A549 (cell line): ENCODE measurements around the gene GPR158. TPM values are rescaled to one million over a fixed set of nuclear protein-coding genes. Genes with fewer than 3 reads are reported as not detected.

Experiments
- ATAC-seq, 2 experiments: fragments of 200-7000 bp in 1 of 2; fragments of >200 bp in 1 of 2; cut with Nextera tagmentation in 1 of 2; cut with Tn5 transposase in 1 of 2; 3 replicates each; pipeline versions ENCODE4 v1.8.0 to v1.9.1; 2018 to 2020; ENCODE audit warnings: mild to moderate bottlenecking in 1 of 2, moderate library complexity in 1 of 2
- CTCF ChIA-PET: fragments of 300-600 bp; sonication (Branson Sonifier 250); formaldehyde crosslinking; extraction: SDS; loops from one replicate; lab custom pipeline; 2021; ENCODE audit warnings: antibody characterized with exemption, inconsistent platforms; lab: Yijun Ruan, JAX
- POLR2A ChIA-PET: fragments of 350-600 bp; formaldehyde crosslinking; extraction: SDS; loops from one replicate; lab custom pipeline; 2021; ENCODE audit warnings: antibody characterized with exemption, inconsistent platforms; lab: Yijun Ruan, JAX
- DNase-seq, 2 experiments: peaks; one replicate each; pipeline versions ENCODE4 v3.0.0 to v3.0.0-alpha.2; 2011 to 2016; ENCODE audit warnings: low read depth in 1 of 2, low spot score in 1 of 2
- FAIRE-seq: peaks from 2 replicates; lab custom pipeline; 2011; peaks lifted over from hg19 to GRCh38; lab: Jason Lieb, UNC
- H3K27ac ChIP-seq, 2 experiments: fragments of >200 bp; sonication (Bioruptor Twin); formaldehyde crosslinking; 3 replicates each; pipeline ENCODE4 v1.5.1; 2016 to 2017
- H3K4me1 ChIP-seq: fragments of >200 bp; sonication (Bioruptor Twin); formaldehyde crosslinking; 3 replicates; pipeline ENCODE4 v1.6.1; 2016
- H3K4me2 ChIP-seq: fragments of >200 bp; sonication (Bioruptor Twin); formaldehyde crosslinking; 3 replicates; pipeline ENCODE4 v1.6.1; 2016
- H3K4me3 ChIP-seq: fragments of >200 bp; sonication (Bioruptor Twin); formaldehyde crosslinking; 3 replicates; pipeline ENCODE4 v1.5.1; 2016
- H3K9me3 ChIP-seq: fragments of >200 bp; sonication (Bioruptor Twin); formaldehyde crosslinking; 3 replicates; pipeline ENCODE4 v1.6.1; 2016
- BCL3 ChIP-seq: fragments of >200 bp; sonication (Bioruptor Twin); formaldehyde crosslinking; IDR thresholded peaks from 3 replicates; pipeline ENCODE4 v1.6.1; 2016
- CBX8 ChIP-seq: fragments of 200-600 bp; sonication (generic); IDR thresholded peaks from 2 replicates; pipeline ENCODE4 v1.6.1; 2016
- CHD2 ChIP-seq: fragments of 150-350 bp; IDR thresholded peaks from 2 replicates; pipeline ENCODE4 v1.6.1; 2014; ENCODE audit warnings: low read length; ENCODE audit not compliant: partially characterized antibody
- CHD4 ChIP-seq: fragments of 200-600 bp; sonication (generic); IDR thresholded peaks from 2 replicates; pipeline ENCODE4 v1.6.1; 2016; ENCODE audit warnings: antibody characterized with exemption, mild to moderate bottlenecking, borderline replicate concordance
- CTCF ChIP-seq: fragments of >200 bp; sonication (Bioruptor Twin); formaldehyde crosslinking; IDR thresholded peaks from 3 replicates; pipeline ENCODE4 v1.5.1; 2016
- EHMT2 ChIP-seq: fragments of 200-600 bp; sonication (generic); IDR thresholded peaks from 2 replicates; pipeline ENCODE4 v1.6.1; 2016; ENCODE audit warnings: antibody characterized with exemption, low read depth, mild to moderate bottlenecking, moderate library complexity
- ESRRA ChIP-seq: fragments of 150-350 bp; IDR thresholded peaks from 2 replicates; pipeline ENCODE4 v1.6.1; 2014; ENCODE audit warnings: mild to moderate bottlenecking, low read length, borderline replicate concordance
- HDAC2 ChIP-seq: fragments of 200-600 bp; sonication (generic); IDR thresholded peaks from 2 replicates; pipeline ENCODE4 v1.6.1; 2016
- HEYL ChIP-seq: fragments of 250-450 bp; sonication (Bioruptor Pico); IDR thresholded peaks from 2 replicates; pipeline ENCODE4 v1.8.0; 2021; ENCODE audit warnings: mild to moderate bottlenecking, moderate library complexity
- HOXA7 ChIP-seq: fragments of 250-450 bp; sonication (Bioruptor Pico); IDR thresholded peaks from 2 replicates; pipeline ENCODE4 v1.5.0; 2020; ENCODE audit warnings: mild to moderate bottlenecking, moderate library complexity
- HOXB13 ChIP-seq: fragments of 250-450 bp; sonication (Bioruptor Pico); IDR thresholded peaks from 2 replicates; pipeline ENCODE4 v1.5.0; 2020; ENCODE audit warnings: low read depth, mild to moderate bottlenecking, moderate library complexity
- HOXB5 ChIP-seq: fragments of 250-450 bp; sonication (Bioruptor Pico); IDR thresholded peaks from 2 replicates; pipeline ENCODE4 v1.5.0; 2020; ENCODE audit warnings: mild to moderate bottlenecking, moderate library complexity
- JUN ChIP-seq, 2 experiments: fragments of >200 bp; sonication (Bioruptor Twin); formaldehyde crosslinking; IDR thresholded peaks; 2 replicates in 1 of 2; 3 replicates in 1 of 2; pipeline ENCODE4 v1.6.1; 2016 to 2017
- NPAS2 ChIP-seq: fragments of 250-450 bp; sonication (Bioruptor Pico); IDR thresholded peaks from 2 replicates; pipeline ENCODE4 v1.8.0; 2022; ENCODE audit warnings: mild to moderate bottlenecking, moderate library complexity, borderline replicate concordance
- NR3C1 ChIP-seq: fragments of >200 bp; sonication (Bioruptor Twin); formaldehyde crosslinking; IDR thresholded peaks from 3 replicates; pipeline ENCODE4 v1.6.1; 2017
- POLR2A ChIP-seq: IDR thresholded peaks from 2 replicates; pipeline ENCODE4 v1.6.1; 2012; ENCODE audit warnings: mild to moderate bottlenecking, low read length
- POLR2AphosphoS2 ChIP-seq: conservative IDR thresholded peaks from 2 replicates; pipeline ENCODE4 v1.6.1; 2012; ENCODE audit warnings: low read length, improper control_type of control experiment, inconsistent platforms
- RARB ChIP-seq: fragments of 250-450 bp; sonication (Bioruptor Pico); IDR thresholded peaks from 2 replicates; pipeline ENCODE4 v1.8.0; 2021; ENCODE audit warnings: mild to moderate bottlenecking, moderate library complexity
- SREBF2 ChIP-seq: fragments of 450-650 bp; IDR thresholded peaks from 2 replicates; pipeline ENCODE4 v1.6.1; 2014; ENCODE audit warnings: mild to moderate bottlenecking, moderate library complexity
- USF2 ChIP-seq: fragments of 450-650 bp; IDR thresholded peaks from 2 replicates; pipeline ENCODE4 v1.6.1; 2014; ENCODE audit warnings: antibody characterized with exemption
- ZC3H11A ChIP-seq: fragments of 450-650 bp; IDR thresholded peaks from 2 replicates; pipeline ENCODE4 v1.6.1; 2014; ENCODE audit warnings: antibody characterized with exemption, mild to moderate bottlenecking
- ZNF302 ChIP-seq: fragments of 250-450 bp; sonication (Bioruptor Pico); IDR thresholded peaks from 2 replicates; pipeline ENCODE4 v1.9.0; 2021; ENCODE audit warnings: inconsistent platforms, mild to moderate bottlenecking, moderate library complexity
- WGBS: methylation state at CpG from one replicate; pipeline ENCODE4 v1.1.6; 2017; ENCODE audit errors: missing lambda C conversion rate; 5-methylcytosine and 5-hydroxymethylcytosine counted together
- polyA plus RNA-seq, 4 experiments: library from polyadenylated mRNA; depleted of rRNA in 3 of 4; stranded (reverse); fragments of >200 nt; fragmentation: RNase III in 1 of 4; extraction: RNeasy Plus Mini Kit Qiagen cat#74134 plus additional on column Dnase treatment in 1 of 4; gene quantifications; 2 replicates in 3 of 4; 3 replicates in 1 of 4; pipeline ENCODE4 v1.2.3, GENCODE V29; 2011 to 2017
- TF ChIP-seq, protein P1 (sequence below): IDR thresholded peaks from 2 replicates; pipeline ENCODE4 v1.6.1; 2012
- TF ChIP-seq, protein P2 (sequence below): fragments of >200 bp; sonication (Bioruptor Twin); formaldehyde crosslinking; IDR thresholded peaks from 2 replicates; pipeline ENCODE4 v1.6.1; 2016
- TF ChIP-seq, protein P3 (sequence below): fragments of 250-450 bp; sonication (Bioruptor Pico); IDR thresholded peaks from 2 replicates; pipeline ENCODE4 v1.5.0; 2020; ENCODE audit warnings: low read depth, mild to moderate bottlenecking, moderate library complexity

GPR158 gene
- polyA plus RNA-seq, 2 of the 4 experiments (the other 2 are of a cell fraction), result 0.01 to 0.03 TPM

- H3K27ac ChIP-seq, result no peak overlapping the region
- H3K4me1 ChIP-seq, result no peaks in the 10 kb centered on the region
- 17% methylated on average over 1 of the region's 1 CpG for WGBS
- ATAC-seq, result no peak
- H3K4me2 ChIP-seq, result no peak overlapping the region
- no peak for DNase-seq
- peaks cover 29% of the 10 kb centered on the region; the same call in 2 of the 3 replicates for H3K9me3 ChIP-seq
- TF ChIP-seq BCL3, result no peak
- TF ChIP-seq ZC3H11A, result no peak
- no peak for TF ChIP-seq NR3C1
- TF ChIP-seq ESRRA, result no peak
- TF ChIP-seq JUN (IDR thresholded peaks at IDR 0.05), result no peak
- TF ChIP-seq HOXA7 (CRISPR knock-in tag), result no peak
- no peak for TF ChIP-seq EHMT2
- TF ChIP-seq, protein P1, sequence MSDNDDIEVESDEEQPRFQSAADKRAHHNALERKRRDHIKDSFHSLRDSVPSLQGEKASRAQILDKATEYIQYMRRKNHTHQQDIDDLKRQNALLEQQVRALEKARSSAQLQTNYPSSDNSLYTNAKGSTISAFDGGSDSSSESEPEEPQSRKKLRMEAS, result no peak
- no peak for TF ChIP-seq NPAS2
- TF ChIP-seq POLR2AphosphoS2, result no peak
- no peak for TF ChIP-seq HOXB5 (CRISPR knock-in tag)
- no peak for TF ChIP-seq CHD2
- no peak for TF ChIP-seq USF2
- H3K4me3 ChIP-seq, result no peak overlapping the region
- FAIRE-seq, result no peak
- ChIA-PET POLR2A (no interaction called here), CTCF (no interaction called here)
These were observed 105.3 kb downstream of the GPR158 start for GRCh38 chr10:25280076-25280475.

DNA sequence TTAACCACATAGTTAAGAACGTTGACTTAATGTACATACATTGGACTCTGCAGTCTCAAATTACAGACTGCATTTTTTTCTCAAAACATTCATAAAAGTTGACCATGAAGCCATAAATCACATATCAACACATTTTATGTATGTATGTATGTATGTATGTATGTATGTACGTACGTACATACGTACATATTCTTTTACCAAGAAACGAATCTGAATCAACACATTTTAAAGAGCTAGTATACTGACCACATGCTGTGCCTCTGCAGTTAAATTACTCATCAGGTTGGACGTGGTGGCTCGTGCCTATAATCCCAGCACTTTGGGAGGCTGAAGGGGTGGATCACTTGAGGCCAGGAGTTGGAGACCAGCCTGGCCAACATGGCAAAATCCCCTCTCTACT lies 105.8 kb downstream of the GPR158 start:
- FAIRE-seq (no peak), ATAC-seq (no peak), DNase-seq (no peak)
- Histone ChIP-seq H3K4me1 (no peaks in the 10 kb centered on the region), H3K9me3 (peaks cover 34% of the 10 kb centered on the region; the same call in 2 of the 3 replicates), H3K4me3 (no peak overlapping the region), H3K4me2 (no peak overlapping the region), H3K27ac (no peak overlapping the region)
- 42% methylated on average over 7 of the region's 7 CpGs for WGBS
- TF ChIP-seq POLR2A, result no peak
- TF ChIP-seq HDAC2, result no peak
- TF ChIP-seq RARB (CRISPR knock-in tag), result no peak
- TF ChIP-seq, protein P1, result no peak
- TF ChIP-seq CBX8, result no peak
- TF ChIP-seq ZNF302 (CRISPR knock-in tag), result no peak
- no peak for TF ChIP-seq HEYL (CRISPR knock-in tag)
- no peak for TF ChIP-seq ZC3H11A
- TF ChIP-seq, protein P2, sequence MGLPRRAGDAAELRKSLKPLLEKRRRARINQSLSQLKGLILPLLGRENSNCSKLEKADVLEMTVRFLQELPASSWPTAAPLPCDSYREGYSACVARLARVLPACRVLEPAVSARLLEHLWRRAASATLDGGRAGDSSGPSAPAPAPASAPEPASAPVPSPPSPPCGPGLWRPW, result no peak
- no peak for TF ChIP-seq HOXB13 (CRISPR knock-in tag)
- TF ChIP-seq, protein P3, sequence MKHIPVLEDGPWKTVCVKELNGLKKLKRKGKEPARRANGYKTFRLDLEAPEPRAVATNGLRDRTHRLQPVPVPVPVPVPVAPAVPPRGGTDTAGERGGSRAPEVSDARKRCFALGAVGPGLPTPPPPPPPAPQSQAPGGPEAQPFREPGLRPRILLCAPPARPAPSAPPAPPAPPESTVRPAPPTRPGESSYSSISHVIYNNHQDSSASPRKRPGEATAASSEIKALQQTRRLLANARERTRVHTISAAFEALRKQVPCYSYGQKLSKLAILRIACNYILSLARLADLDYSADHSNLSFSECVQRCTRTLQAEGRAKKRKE (CRISPR knock-in tag), result no peak
- TF ChIP-seq ESRRA, result no peak
- no peak for TF ChIP-seq SREBF2
- no peak for TF ChIP-seq CHD4
- TF ChIP-seq BCL3, result no peak
- no peak for TF ChIP-seq CTCF
- POLR2A ChIA-PET, result no interaction called here
- CTCF ChIA-PET, result no interaction called here
